DMS153 (cell line): Measurements from ENCODE around the gene COQ7.

Source experiments
- DNase-seq: peaks from one replicate; lab custom pipeline; 2025; lab: John Stamatoyannopoulos, UW

COQ7 gene

DNA sequence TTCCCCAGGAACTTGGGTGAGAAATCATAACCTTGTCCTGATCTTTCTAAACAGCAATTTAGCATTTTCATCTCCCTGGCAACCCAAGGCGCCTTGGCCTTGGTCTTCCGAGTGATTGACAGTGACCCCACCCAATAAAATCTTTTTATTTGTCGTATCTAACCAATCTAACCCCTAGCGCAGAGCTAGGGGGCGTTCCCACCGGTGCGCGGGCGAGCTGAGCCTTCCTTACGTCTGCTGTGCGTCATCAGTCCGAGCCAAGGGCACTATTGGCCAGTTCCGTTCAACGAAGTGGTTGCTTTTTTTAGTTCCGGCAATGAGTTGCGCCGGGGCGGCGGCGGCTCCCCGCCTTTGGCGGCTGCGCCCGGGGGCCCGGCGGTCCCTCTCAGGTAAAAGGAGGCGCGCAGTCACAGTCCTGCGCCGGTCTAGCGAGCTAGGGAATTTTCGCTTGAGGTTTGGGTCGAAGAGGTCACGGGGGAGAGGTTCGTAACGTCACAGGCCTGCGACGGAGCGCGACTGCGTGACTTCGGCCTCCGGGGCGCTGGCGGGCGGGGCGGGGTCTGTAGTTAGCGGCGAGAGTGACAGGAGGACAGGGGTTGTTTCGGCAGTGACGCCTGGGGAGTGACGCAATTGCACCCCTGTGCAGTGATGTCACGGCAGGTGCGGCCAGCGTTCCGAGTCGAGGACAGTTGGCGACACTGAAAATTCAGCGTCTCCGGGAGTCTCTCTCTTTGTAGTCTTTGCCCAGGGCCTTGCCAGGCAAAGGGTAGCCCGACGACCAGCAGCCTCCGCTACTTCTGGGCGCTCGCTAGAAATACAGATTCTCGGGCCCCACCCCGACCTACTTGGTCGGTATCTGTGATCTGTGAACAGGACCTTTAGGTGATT is at the start of gene COQ7:
Gene COQ7 (plus strand): TSS at position 266 of the 888 bp plus-strand sequence. CDS start 51 bp downstream, at position 317.
- peak; percentile 99 for DNase-seq

DNA sequence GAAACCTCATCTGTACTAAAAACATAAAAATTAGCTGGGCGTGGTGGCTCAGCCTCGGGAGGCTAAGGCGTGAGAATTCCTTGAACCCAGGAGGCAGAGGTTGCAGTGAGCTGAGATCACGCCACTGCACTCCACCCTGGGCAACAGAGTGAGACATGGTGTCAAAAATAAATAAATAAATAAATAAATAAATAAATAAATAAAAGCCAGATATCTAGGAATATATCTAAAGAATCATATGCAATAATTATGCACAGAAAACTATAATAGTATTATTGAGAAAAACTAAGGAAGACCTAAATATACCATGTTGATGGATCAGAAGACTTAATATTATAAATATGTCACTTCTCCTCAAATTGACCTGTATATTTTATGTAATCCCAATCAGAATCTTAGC is 46.7 kb upstream of the COQ7 start:
- no peak for DNase-seq

DNA sequence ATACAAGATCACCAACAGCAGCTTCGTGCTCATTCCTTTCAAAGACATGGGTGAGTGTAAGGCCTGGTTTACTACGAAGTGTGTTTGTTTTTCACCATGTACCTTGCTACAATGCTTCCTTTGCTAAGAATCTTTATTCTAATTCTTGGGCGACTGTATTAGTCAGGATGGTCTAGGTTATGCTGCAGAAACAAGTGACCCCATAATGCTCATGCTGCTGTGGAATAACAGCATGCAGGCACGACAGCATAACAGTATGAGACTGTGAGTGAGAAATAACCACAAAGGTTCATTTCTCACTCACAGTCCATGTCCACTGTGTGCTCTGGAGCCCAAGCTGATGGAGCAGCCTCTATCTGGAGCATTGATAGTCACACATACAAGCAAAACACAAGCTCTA is 45.7 kb upstream of the COQ7 start:
- no peak for DNase-seq

DNA sequence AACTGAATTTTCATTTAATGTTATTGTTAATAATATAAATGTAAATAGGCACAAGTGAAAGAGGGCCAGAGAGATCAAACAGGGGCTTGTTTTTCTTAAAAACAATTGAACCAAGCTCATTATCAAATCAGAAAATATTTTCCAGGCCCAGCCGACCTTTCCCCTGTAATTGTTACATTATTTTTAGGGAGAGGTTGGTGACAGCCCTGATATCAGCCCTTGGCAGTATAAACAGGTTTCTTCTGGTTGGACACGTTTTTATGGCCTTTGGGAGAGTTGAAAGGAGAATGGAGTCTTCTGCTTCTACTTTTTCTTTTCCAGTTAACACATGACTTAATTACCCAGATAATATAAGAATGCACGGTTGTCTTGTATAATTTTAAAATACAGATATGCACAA is 40.0 kb upstream of the COQ7 start:
- no peak for DNase-seq

DNA sequence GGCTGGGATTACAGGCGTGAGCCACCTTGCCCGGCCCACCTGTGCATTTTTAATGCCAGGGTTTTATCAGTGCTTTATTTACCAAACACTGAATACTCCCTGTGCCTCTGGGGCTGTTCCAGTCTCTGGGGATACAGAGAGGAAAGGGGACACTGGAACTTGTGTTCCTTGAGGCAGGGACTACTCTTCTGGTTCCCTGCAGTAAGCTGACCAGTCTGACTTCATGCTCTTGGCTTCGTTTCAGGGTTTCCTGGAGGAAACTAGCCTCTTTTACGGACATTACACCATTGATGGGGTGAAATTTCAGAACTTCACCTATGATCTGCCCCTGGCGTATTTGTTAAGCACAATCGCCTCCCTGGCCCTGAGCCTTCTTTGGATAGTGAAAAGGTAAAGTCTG is 37.4 kb upstream of the COQ7 start:
- no peak for DNase-seq

DNA sequence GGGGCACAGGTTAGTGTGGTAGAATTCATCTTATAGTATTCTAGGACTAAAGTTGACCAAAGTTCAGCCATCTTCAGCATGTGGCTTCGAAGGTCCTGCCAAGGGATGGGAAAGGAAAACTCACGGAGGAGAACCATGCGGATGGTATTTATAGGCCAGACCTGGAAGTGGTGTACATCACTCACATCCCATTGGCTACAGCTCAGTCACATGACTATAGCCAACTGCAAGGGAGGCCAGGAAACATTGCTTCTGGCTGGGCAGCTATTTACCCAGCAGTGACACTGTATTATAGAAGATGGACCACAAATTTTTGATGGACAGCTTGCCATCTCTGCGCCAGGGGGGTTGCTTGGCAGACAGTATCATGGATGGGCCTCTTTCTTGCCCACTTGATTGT is 35.7 kb upstream of the COQ7 start:
- DNase-seq = no peak

DNA sequence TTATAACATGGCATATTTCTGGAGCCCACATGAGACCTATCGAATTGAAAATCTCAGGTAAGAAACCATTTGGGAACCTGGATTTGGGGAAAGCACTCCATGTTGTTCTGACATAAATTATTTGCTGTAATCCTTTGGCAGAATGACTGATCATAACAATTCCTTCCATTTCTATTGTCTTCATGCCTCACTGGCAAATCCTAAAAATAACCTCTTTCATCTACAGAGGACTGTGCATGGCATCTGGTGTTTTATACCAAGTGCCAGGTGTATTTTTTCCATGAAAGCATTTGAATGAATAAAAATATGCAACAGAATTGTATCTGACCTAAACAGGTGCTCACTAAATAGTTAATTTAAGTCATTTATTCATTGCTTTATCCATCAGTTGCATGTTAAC is 33.7 kb upstream of the COQ7 start:
- DNase-seq = no peak

DNA sequence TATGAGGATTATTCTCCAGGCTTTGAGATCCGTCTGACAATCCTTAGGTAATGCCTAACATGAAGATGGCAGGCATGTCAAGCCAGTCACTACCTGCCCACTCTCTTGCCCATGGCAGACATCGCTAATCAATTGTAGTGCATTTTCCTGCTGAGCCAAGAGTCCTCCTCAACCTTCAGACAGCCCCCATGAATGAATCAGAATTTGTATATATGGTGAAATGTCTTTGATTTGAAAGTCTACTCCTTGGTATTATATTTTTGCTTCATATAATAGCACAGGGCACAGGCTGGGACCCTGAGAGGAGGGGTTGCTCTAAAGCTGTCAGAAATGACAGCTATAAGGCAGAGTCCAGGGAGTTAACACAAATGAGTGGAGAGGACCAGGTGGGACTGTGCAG is 27.0 kb upstream of the COQ7 start:
- no peak for DNase-seq

DNA sequence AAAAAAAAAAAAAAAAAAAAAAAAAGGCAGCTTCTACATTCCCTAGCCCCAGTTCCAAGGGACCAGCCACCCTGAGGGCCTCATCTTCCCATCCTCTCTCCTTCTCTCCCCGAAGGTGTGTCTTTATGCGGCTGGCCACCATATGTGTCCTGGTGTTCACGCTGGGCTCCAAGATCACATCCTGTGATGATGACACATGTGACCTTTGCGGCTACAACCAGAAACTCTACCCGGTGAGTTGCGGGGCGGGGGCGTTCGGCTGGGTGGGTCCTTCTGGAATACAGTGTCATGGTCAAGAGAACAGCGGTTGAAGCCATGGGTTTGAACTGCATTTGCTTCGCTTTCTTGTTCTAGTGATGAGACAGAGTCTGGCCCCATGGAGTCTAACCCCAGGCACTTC is 22.6 kb upstream of the COQ7 start:
- no peak for DNase-seq

DNA sequence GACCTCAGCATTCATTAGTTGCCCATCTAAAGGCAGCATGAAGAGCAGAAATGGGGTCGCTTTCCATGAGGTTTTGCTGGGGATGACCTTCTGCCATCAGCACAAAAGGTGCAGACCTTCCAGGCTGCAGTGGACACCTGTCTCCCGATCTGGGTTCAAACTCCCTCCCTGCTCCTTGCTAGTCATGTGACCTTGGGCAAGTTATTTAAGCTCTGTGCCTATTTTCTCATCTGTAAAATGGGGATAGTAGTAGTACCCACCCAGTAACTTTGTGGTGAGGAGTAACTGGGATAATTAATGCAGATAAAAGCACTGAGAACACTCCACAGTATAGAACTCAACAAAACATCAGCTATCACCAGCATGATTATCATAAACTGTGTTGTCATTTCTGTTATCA is 21.4 kb upstream of the COQ7 start:
- DNase-seq = no peak

DNA sequence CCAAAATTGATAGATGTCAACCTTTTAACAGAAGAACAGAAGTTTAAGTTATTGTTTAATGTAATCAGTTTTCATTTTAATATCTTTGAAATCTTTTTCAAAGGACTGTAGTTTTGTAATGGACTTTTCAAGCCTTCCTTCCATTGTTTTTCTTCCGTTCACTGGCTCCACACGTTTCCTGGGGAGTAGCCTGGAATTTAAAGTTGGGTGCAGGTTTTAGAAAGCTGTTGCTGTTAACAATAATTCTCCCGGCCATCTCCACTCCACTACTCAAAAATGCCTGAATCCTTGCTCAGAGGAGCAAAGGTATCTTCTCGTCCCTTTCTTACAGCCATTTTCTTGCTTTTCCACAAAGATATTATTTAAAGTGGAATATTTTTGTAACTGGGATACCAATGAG is 4.7 kb upstream of the COQ7 start:
- no peak for DNase-seq

DNA sequence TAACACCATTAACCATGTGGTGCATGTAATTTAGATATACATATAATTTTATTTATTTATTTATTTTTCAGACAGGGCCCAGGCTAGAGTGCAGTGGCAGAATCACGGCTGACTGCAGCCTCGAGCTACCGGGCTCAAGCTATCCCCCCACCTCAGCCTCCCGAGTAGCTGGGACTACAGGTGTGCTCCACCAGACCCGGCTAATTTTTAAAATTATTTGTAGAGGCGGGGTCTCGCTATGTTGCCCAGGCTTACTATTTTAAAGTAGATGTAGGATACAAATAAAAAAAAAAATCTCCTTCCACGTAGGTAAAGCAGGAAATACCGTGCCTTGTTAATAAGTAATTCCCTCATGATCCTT is 446 bp upstream of the COQ7 start:
- DNase-seq = no peak

DNA sequence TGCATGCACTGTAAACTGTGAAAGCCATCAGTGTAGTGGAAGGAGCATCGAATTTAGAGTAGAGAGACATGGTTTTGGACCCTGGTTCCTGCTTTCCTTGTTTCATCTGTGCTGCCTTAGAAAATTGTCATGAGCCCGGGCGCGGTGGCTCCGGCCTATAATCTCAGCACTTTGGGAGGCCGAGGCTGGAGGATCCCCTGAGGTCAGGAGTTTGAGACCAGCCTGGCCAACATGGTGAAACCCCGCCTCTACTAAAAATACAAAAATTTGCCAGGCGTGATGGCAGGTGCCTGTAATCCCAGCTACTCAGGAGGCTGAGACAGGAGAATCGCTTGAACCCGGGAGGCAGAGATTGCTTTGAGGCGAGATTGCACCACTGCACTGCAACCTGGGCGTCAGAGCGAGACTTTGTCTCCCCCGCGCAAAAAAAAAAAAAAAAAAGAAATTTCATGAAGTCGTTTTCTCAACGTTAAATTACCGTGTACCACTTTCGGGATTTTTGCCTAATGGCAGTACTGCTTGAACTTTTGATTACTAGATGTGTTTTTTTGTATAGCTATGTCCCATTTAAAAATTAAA is 912 bp downstream of the COQ7 start:
- DNase-seq = no peak

DNA sequence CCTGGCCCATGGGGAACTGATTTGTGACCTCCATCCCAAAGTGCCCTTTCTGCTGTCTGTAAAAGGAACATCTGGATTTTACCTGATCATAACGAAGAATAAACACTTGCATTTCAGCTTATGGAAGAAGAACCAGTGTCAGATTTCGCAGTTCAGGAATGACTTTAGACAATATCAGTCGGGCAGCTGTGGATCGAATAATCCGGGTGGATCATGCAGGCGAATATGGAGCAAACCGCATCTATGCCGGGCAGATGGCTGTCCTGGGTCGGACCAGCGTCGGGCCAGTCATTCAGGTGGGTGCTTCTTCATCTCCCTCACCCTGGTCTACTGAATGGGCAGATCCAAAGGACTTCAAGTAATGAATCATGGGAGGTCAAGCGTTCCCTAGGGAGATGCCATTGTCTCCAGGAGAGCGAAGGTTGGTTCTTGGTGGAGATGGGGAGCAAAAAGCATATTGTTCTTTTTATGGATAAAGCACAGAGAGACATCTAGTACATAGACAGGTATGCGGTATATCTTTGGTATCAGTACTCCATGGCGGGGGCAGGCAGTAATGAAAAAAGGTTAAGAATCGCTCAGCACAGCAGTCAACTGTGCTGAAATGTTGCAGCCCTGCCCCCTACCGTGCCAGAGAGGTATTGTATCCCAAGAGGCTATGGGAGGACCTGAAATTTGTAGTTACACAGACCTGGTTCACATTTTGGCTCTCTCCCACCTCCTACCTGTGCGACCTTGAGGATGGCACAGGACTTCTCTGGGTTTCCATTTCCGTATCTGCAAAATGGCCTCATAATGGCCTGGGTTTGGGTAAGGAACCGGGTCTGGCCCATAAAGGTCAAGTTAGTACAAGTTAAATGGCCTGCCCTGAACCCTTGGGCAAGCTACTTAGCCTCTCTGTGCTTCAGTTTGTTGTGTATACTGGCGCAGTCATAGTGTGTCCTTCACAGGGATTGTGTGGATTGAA is 4.7 kb downstream of the COQ7 start:
- no peak for DNase-seq

DNA sequence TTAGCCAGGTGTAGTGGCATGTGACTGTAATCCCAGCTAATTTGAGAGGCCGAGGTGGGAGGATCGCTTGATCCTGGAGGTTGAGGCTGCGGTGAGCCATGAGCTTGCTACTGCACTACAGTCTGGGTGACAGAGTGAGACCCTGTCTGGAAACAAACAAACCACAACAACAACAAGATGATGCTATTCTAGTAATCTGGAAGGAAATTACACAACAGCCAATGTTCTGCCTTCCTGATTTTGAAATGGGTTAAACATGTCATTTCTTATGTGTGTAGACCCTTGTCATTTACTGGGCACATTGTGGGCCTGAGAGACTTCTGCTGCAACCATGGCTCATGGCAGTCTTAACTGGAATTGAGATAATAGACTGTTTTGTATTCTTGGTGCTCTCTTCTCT is 5.9 kb downstream of the COQ7 start:
- no peak for DNase-seq

DNA sequence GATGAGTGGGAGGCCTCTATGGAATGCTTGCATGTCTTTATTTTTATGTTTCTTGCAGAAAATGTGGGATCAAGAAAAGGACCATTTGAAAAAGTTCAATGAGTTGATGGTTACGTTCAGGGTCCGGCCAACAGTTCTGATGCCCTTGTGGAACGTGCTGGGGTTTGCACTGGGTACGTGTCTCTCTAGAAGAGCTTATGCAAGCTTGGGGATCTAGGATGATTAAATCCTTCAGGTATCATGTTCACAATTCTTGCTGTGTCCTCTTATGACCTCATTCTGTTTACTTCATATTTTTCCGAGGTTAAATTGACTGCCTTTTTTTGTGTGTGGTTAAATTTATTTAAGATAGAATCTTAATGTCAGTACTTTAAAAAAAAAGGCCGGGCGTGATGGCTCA is 6.4 kb downstream of the COQ7 start:
- DNase-seq = no peak

DNA sequence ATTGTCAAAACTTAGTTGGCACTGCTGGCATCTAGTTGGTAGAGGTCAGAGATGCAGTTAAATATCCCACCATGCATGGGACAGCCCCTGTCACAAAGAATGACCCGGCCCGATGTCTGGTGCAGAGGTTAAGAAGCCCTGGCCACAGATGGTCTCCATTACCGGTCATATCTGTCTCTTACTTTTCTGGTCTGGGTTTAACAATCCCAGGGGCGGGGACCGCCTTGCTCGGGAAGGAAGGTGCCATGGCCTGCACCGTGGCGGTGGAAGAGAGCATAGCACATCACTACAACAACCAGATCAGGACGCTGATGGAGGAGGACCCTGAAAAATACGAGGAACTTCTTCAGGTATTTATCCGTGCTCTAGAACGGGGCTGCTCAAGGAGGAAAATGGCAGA is 8.1 kb downstream of the COQ7 start:
- DNase-seq = no peak

DNA sequence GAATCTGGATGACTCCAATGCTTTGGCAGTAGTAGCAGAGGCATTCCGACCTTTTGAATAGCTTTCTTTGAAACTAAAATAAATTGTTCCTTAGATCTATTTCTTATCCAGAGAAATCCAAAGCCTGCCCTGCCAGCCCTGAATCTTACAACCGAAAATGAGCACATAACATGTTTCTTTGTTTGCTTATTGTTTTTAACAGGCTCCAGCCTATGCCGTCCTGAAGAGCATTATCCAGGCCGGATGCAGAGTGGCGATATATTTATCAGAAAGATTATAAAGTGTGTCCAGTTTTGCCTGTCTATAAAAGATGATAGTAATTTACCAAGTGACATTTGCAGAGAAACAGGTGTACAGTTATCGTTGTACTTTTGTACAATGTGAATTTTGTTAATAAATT is 10.5 kb downstream of the COQ7 start:
- no peak for DNase-seq

DNA sequence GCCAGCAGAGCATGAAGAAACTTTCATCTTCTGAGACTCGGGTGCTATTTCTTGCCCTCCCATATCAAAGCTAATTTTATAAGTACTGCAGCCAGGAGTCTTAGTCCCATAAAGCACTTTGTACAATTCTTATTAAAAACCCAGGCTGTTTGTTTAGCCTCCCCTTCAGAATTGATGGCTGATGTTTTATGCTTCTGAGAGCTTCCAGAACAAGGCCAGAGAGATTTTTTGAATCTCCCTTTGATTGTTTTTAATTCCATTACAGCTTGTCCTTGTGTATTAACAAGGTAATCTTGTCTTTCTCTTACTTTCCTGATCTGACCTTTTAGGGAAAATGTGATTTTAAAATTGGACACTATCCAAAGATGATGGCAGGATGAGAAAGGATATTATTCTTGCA is 16.3 kb downstream of the COQ7 start:
- no peak for DNase-seq

DNA sequence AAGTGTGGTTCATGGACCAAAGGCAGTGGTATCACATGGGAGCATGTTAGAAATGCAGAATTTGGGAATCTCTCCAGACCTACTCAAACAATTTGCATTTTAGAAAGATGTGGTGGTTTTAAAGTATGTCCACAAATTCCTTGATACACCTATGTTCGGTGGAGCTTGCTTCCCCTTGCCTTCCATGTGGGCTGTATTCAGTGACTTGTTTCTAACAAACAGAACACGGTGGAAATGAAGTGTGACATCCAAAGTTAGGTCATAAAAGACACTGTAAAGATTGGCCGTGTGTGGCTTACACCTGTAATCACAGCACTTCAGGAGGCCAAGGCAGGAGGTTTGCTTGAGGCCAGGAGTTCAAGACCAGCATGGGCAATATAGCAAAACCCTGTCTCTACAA is 16.7 kb downstream of the COQ7 start:
- DNase-seq = no peak

DNA sequence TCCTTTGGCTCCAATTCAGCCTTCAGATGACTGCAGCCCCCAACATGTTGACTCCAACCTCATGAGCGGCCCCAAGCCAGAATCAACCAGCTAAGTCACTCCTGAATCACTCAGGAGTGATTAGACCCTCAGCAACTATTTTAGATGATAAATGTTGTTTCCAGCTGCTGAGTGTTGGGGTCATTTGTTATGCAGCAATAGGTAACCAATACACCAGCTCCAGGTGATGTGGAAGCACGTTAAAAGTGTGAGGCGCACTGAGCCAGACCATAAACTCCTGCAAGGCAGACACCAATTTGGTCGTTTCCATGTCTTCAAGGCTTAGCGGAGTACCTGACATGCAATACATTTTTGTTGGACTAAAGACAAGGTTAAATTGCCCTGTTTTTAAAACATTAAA is 17.5 kb downstream of the COQ7 start:
- DNase-seq = no peak

DNA sequence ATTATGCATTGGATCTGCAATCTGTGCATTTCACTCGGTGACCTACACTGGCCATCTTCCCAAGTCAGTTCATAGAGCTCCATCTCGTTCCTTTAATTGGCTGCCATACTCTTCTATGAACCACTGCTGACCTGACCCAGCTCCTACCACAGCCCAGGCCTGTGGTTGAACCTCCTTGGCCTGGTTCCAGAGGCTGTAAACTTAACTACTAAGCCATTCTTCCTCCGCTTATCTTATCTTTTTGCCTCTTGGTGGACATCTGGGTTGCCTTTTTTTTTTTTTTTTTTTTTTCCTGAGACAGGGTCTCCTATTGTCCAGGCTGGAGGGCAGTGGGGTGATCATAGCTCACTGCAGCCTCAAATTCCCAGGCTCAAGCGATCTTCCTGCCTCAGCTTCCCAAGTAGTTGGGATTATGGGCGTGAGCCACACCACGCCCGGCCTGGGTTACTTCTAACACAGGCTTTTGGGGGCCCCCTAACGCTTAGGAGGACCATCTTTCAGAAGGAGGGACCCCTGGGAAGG is 18.3 kb downstream of the COQ7 start:
- no peak for DNase-seq
